Endothelial cell (in vitro differentiated cells): Measurements from ENCODE around the gene CDH23. TPM values are rescaled to one million over a fixed set of nuclear protein-coding genes. Genes with fewer than 3 reads are reported as not detected.

Experiments
- DNase-seq: peaks from one replicate; pipeline ENCODE4 v3.0.0; 2021; ENCODE audit warnings: low spot score
- H3K27ac Mint-ChIP-seq: one replicate; pipeline ENCODE4 v1.8.0; 2021; ENCODE audit warnings: mixed read lengths, inconsistent platforms; ENCODE audit not compliant: unreplicated experiment
- H3K27me3 Mint-ChIP-seq: one replicate; pipeline ENCODE4 v1.8.0; 2021; ENCODE audit warnings: mild to moderate bottlenecking, moderate library complexity, mixed read lengths, inconsistent platforms; ENCODE audit not compliant: unreplicated experiment
- H3K36me3 Mint-ChIP-seq: one replicate; pipeline ENCODE4 v1.8.0; 2021; ENCODE audit warnings: mild to moderate bottlenecking, low read depth, mixed read lengths, inconsistent platforms; ENCODE audit not compliant: unreplicated experiment
- H3K4me1 Mint-ChIP-seq: one replicate; pipeline ENCODE4 v1.8.0; 2021; ENCODE audit warnings: mild to moderate bottlenecking, mixed read lengths, inconsistent platforms; ENCODE audit not compliant: unreplicated experiment
- H3K4me3 Mint-ChIP-seq: one replicate; pipeline ENCODE4 v1.8.0; 2021; ENCODE audit warnings: mild to moderate bottlenecking, mixed read lengths, inconsistent platforms; ENCODE audit not compliant: unreplicated experiment
- H3K9me3 Mint-ChIP-seq: one replicate; pipeline ENCODE4 v1.8.0; 2021; ENCODE audit warnings: mixed read lengths, inconsistent platforms; ENCODE audit not compliant: unreplicated experiment
- CTCF ChIP-seq: fragments of 200-600 bp; sonication (generic); IDR thresholded peaks from one replicate; pipeline ENCODE4 v1.5.0; 2021; ENCODE audit warnings: antibody characterized with exemption; ENCODE audit not compliant: unreplicated experiment
- total RNA-seq: library from RNA; stranded (reverse); fragmentation: NEBNext Ultra II Directional; extraction: Animal tissue kit (Norgen Biotek cat#: 25700); gene quantifications from one replicate; pipeline ENCODE4 v1.2.1, GENCODE V29; 2021; ENCODE audit not compliant: unreplicated experiment

CDH23 gene
- total RNA-seq, 1 donor from 2014 or later = 0.54 TPM

- Mint-ChIP-seq H3K4me1 (peaks cover 25% of the 10 kb centered on the region), H3K27ac (no peak overlapping the region), H3K9me3 (peaks cover 4% of the 10 kb centered on the region), H3K4me3 (no peak overlapping the region), H3K36me3 (peaks cover 4% of the 10 kb centered on the region), H3K27me3 (peaks cover 9% of the 10 kb centered on the region)
- no peak for DNase-seq
- TF ChIP-seq CTCF = no peak
Measured at GRCh38 chr10:71683301-71683700, 286.6 kb downstream of the CDH23 start.

- Mint-ChIP-seq H3K9me3 (peaks cover 4% of the 10 kb centered on the region), H3K4me3 (no peak overlapping the region)
- no peak for TF ChIP-seq CTCF
Measured at GRCh38 chr10:71684356-71685173, 287.8 kb downstream of the CDH23 start.

GRCh38 chr10:71685554-71686232 lies 289.0 kb downstream of the CDH23 start:
- H3K27me3 Mint-ChIP-seq = peaks cover 9% of the 10 kb centered on the region
- no peak overlapping the region for H3K27ac Mint-ChIP-seq
- TF ChIP-seq CTCF = no peak
- peaks cover 20% of the 10 kb centered on the region for H3K4me1 Mint-ChIP-seq
- H3K9me3 Mint-ChIP-seq = peaks cover 4% of the 10 kb centered on the region
- H3K4me3 Mint-ChIP-seq = no peak overlapping the region
- peaks cover 4% of the 10 kb centered on the region for H3K36me3 Mint-ChIP-seq
- no peak for DNase-seq

More at GRCh38 chr10:71684356-71685173, 287.8 kb downstream of the CDH23 start:
- Mint-ChIP-seq H3K27me3 (peaks cover 9% of the 10 kb centered on the region), H3K4me1 (peaks cover 23% of the 10 kb centered on the region), H3K27ac (no peak overlapping the region), H3K36me3 (peaks cover 4% of the 10 kb centered on the region)
- no peak for DNase-seq

- Mint-ChIP-seq H3K36me3 (peaks cover 4% of the 10 kb centered on the region), H3K27me3 (peaks cover 7% of the 10 kb centered on the region), H3K27ac (no peak overlapping the region)
Measured at GRCh38 chr10:71687077-71687476, 290.4 kb downstream of the CDH23 start.

More at GRCh38 chr10:71687077-71687476, 290.4 kb downstream of the CDH23 start:
- Mint-ChIP-seq H3K4me3 (no peak overlapping the region), H3K9me3 (peaks cover 4% of the 10 kb centered on the region), H3K4me1 (peaks cover 20% of the 10 kb centered on the region)
- TF ChIP-seq CTCF = no peak
- no peak for DNase-seq
